Activated CD8-positive, alpha-beta memory T cell treated with anti-CD3 and anti-CD28 coated beads, Interleukin-2, amount 50 U/mL, for 4 hours (primary cell): ENCODE measurements around the gene SLC6A16.
"Not testable (repeated sequence)": the region's sequence is repeated elsewhere in the genome, so short reads cannot be mapped to it uniquely, and the experiment has no call there.

Source experiments
- DNase-seq: peaks from one replicate; pipeline ENCODE4 v3.0.0-alpha.2; 2020

Gene SLC6A16

DNA sequence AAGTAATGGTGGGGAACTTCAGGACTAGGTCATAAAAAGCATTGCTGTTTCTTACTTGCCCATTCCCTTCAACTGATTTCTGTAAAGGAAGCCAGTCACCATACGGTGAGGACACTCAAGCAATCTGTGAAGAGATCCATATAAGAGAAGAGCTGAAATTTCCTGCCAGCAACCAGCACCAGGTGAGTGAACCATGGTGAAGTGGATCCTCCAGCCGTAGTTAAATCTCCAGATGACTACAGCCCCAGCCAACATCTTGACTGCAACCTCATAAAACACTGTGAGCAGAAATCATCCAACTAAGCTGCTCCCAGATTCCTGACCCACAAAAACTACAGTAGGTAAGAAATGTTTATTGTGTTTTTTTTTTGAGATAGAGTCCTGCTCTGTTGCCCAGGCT lies 3.8 kb upstream of the SLC6A16 start:
- DNase-seq, result no peak

DNA sequence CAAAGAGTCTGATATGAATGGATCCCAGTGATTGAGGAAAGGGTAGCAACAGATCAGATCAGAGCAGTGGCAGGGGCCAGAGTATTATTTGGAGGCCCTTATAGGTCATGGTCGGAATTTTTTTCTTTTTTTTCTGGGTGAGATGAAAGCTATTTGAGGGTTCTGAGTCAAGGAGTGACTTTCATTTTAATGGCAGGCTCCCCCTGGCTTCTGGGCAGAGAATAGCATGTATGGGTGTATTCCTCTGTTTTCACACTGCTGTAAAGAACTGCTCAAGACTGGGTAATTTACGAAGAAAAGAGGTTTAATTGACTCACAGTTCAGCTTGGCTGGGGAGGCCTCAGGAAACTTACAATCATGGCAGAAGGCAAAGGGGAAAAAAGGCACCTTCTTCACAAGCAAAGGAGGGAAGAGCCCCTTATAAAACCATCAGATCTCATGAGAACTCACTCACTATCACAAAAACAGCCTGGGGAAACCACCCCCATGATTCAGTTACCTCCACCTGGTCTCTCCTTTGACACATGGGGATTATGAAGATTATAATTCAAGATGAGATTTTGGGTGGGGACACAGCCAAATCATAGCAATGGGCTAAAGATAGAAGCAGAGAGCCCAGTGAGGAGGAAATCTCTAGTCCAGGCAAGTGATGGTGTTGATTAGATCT lies 3.0 kb upstream of the SLC6A16 start:
- DNase-seq, result peak; percentile 55

- no peak for DNase-seq
These were observed 1.2 kb upstream of the SLC6A16 start for GRCh38 chr19:49326165-49326704.

GRCh38 chr19:49325756-49326155 lies 765 bp upstream of the SLC6A16 start:
- not testable (repeated sequence) for DNase-seq

DNA sequence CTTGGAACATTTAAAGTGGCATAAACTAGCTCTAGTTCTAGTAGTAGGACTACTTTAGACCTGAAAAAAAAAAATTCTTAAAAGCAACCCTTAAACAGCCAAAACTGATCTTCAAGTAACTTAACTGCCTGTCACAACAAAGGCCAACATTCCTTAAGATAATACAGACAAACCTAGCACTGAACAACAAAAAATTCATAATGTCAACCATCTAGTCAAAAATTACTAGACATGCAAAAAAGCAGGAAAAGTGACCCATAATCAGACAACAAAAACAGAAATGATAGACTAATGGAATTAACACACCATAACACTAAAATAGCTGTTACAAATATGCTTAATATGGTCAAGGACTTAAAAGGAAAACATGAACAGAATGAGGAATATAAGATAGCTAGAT lies 6.7 kb downstream of the SLC6A16 start:
- DNase-seq, result no peak

DNA sequence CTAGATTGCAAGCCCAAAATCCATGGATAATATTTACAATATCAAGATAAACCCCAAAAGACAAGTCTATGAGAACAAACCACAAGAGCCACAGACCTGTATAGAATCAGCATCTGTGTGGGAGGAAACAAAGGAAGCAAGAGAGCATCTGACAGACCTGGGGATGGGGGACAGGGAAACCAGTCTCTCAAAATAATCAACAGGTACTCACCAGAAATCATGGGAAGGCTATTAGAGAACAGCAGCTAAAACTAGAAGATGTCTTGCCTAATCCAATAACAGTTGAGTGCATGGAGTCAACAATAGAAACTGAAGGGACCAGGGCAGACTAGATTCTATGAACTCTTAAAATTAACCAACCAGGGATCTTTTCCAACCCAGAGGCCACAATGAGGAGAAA lies 8.7 kb downstream of the SLC6A16 start:
- DNase-seq, result no peak

GRCh38 chr19:49315111-49315510 lies 9.9 kb downstream of the SLC6A16 start:
- no peak for DNase-seq

GRCh38 chr19:49309087-49309486 lies 15.9 kb downstream of the SLC6A16 start:
- no peak for DNase-seq

DNA sequence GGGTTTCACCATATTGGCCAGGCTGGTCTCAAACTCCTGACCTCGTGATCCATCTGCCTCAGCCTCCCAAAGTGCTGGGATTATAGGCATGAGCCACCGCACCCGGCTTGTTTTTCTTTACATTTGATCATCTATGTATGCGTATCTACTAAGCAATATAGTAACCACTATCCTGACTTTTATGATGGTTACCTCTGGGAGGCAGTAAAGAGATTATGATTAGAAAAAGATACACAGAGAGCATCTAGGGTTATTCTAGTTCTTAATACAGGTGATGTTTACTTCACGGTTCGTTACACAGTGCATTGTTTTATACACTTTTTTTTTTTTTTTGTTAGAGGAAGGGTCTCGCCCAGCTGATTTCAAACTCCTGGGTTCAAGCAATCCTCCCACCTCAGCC lies 18.3 kb downstream of the SLC6A16 start:
- DNase-seq, result not testable (repeated sequence)

- no peak for DNase-seq
These were observed 23.1 kb downstream of the SLC6A16 start for GRCh38 chr19:49301866-49302252.

DNA sequence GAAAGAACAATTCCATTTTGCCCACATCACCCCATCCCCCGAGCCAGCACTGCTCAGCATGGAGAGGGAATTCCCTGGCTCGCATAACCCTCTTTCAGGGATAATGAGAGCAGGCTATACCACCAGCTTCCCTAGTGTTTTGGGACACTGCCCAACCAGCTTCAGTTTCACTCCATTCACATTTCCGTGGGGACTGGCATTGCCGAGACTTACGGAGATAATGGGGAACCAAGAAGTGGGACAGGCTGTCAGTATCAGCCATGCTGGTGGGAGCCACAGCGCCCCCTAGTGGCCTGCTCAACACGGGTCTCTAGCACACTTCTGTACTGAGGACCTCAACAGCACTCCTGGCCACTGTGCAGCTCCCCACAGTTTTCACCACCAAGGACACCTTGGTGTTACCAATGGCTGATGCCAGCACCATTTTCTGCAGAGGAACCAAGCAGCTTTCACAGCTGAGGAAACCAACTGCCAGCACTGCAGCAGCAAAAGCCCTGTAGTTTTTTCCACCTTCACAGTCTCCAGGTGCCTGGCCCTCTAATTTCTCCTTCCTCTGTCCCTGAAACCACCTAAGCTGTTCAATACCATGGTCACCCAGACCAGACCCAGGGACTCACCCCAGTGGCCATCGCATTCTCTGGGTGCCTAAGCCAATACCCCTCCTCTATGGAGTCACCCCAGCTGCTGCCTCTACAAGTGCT lies 23.7 kb downstream of the SLC6A16 start:
- peak; percentile 81 for DNase-seq

GRCh38 chr19:49298653-49299052 lies 26.3 kb downstream of the SLC6A16 start:
- DNase-seq, result not testable (repeated sequence)

DNA sequence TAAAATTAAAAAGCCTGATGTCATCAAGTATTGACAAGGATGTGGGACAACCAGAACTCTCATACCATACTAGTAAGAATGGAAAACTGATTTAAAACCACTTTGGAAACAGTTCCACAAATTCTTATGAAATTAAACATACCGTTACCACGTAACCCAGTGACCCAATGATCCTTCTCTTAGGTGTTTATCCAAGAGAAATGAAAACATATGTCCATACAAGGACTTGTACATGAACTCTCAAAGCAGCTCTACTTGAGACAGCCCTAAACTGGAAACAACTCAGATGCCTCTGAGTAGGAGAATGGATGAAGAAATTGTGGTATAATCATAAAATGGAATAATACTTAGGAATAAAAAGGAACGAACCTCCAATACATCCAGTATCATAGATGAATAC lies 27.6 kb downstream of the SLC6A16 start:
- DNase-seq, result no peak

- no peak for DNase-seq
These were observed 29.6 kb downstream of the SLC6A16 start for GRCh38 chr19:49295208-49295880.

GRCh38 chr19:49294401-49294800 lies 30.6 kb downstream of the SLC6A16 start:
- DNase-seq, result no peak

DNA sequence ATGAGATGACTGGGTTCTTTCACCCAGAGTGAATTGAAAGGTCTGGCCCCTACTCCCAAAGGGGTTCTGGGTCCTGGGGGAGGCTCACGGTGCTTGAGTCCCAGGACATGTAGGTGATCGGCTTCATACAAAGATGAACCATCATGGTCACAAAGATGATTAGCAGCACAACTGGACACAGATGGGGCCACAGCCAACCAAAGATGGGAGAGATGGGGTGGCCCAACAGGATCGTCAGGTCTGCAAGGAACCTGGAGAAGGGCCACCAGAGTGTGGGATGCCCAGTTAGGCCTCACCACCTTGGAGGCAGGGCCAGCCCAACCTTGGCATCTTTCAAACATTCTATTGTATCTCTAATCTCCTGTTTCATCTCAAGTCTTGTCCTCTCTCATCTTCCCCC lies 34.5 kb downstream of the SLC6A16 start:
- no peak for DNase-seq

GRCh38 chr19:49289286-49289685 lies 35.7 kb downstream of the SLC6A16 start:
- DNase-seq, result not testable (repeated sequence)

DNA sequence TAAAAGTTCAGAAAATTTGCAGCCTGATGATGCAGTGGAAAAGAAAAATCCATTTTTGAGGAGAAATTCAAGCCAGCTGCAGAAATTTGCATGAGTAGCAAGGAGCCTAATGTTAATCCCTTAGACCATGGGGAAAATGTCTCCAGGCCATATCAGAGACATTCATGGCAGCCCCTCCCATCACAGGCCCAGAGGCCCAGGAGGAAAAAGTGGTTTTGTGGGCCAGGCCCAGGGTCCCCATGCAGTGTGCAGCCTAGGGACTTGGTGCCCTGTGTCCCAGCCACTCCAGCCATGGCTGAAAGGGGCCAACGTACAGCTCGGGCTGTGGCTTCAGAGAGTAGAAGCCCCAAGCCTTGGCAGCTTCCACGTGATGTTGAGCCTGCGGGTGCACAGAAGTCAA lies 36.8 kb downstream of the SLC6A16 start:
- DNase-seq, result not testable (repeated sequence)

DNA sequence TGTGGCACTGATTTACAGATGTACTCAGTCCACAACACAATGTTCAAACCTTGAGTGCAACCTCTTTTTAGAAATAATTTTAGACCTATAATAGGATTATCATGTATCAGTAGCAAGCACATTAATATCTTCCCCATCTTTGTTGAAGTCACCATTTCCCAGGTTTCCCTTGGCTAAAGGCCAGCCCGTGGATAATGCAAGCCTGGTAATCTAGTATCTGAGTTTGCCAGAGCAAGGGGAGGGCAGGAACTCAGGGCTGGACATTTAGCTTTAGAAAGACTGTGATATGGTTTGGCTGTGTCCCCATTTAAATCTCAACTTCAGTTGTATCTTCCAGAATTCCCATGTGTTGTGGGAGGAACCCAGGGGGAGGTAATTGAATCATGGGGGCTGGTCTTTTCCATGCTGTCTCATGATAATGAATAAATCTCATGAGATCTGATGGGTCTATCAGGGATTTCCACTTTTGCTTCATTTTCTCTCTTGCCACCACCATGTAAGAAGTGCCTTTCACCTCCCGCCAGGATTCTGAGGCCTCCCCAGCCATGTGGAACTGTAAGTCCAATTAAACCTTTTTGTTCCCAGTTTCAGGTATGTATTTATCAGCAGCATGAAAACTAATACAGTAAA lies 37.7 kb downstream of the SLC6A16 start:
- DNase-seq, result no peak

- no peak for DNase-seq
These were observed 42.8 kb downstream of the SLC6A16 start for GRCh38 chr19:49282184-49282583.

- no peak for DNase-seq
These were observed 52.8 kb downstream of the SLC6A16 start for GRCh38 chr19:49272204-49272603.

DNA sequence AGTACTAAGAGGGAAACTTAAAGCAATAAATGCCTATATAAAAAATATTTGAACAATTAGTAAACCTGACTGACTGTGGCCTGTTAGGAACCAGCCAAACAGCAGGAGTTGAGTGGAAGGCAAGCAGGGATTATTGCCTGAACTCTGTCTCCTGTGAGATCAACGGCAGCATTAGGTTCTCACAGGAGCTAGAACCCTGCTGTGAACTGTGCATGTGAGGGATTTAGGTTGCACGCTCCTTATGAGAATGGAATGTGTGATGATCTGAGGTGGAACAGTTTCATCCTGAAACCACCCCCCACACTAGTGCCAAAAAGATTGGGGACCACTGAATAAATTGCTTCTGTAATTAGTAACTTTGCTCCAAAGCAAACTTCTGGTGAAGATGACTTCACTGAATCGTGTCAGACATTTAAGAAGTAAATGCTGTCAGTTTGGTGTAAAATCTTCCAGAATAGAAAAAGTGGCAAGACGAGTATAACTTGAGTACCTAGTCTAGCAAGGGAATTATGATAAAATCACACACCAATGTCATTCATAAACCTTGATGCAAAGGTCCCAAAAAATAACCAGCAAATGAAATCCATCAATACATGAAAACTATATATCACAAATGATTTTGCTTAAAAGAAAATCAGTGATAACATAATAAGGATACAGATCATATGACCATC lies 53.8 kb downstream of the SLC6A16 start:
- DNase-seq, result no peak

DNA sequence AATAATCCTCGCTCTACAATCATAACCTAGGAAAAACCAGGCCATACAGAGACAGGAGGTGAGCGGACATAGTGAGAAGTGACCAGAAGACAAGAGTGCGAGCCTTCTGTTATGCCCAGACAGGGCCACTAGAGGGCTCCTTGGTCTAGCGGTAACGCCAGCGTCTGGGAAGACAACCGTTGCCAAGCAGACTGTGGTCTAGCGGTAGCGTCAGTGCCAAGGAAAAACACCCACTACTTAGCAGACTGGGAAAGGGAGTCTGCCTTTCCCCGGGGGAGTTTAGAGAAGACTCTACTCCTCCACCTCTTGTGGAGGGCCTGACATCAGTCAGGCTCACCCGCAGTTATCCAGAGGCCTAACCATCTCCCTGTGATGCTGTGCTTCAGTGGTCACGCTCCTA lies 58.6 kb downstream of the SLC6A16 start:
- DNase-seq, result peak; percentile 32
